ENCODE measurements around the gene TLE2. TPM values are rescaled to one million over a fixed set of nuclear protein-coding genes. Genes with fewer than 3 reads are reported as not detected.
"Not testable (repeated sequence)": the region's sequence is repeated elsewhere in the genome, so short reads cannot be mapped to it uniquely, and the experiment has no call there.

TLE2 gene
- total RNA-seq, 2 experiments from 2014 or later, result 0.47 to 1.0 TPM

DNA sequence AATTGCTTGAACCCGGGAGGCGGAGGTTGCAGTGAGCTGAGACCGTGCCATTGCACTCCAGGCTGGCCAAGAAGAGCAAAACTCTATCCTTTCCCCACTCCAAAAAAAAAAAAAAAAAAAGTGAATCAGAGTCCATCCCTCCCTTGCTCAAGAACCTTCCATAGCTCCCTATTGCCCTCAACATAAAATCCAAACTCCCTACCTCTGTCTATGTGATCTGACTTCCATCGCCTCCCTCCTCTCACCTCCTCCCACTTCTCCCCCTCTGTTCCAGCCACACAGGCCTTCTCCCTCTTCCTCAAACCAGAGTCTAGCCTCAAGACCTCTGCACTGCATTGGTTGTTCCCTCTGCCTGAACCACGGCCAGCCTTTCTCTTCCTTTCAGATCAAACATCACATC is 10.0 kb upstream of the TLE2 start:
- ATAC-seq, result no peak
- Mint-ChIP-seq H3K4me3 (no peak overlapping the region), H3K27ac (no peak overlapping the region), H3K9me3 (ENCODE audit: low read depth) (no peaks in the 10 kb centered on the region), H3K36me3 (no peaks in the 10 kb centered on the region), H3K4me1 (peaks cover 12% of the 10 kb centered on the region), H3K27me3 (peaks cover 5% of the 10 kb centered on the region)
- DNase-seq, result no peak
- CTCF ChIA-PET, result interaction anchor here (0.8 to 4.5 kb wide), 4 partner anchors 14 to 89 kb away, joined by 3 to 28 read pairs (median 4); no protein-coding TSS in a partner anchor

DNA sequence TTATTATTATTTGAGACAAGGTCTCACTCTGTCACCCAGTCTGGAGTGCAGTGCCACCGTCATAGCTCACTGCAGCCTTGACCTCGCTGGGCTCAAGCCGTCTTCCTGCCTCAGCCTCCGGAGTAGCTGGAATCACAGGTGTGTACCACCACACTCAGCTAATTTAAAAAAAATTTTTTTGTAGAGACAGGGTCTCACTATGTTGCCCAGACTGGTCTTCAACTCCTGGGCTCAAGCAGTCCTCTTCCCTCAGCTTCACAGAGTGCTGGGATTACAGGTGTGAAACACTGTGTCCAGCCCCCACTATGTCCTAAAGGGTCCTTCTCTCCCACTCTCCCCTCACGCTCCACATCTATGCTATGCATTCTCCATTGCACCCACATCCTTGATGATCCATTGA is 9.1 kb upstream of the TLE2 start:
- no peak overlapping the region for H3K4me3 Mint-ChIP-seq
- no peaks in the 10 kb centered on the region for H3K36me3 Mint-ChIP-seq

DNA sequence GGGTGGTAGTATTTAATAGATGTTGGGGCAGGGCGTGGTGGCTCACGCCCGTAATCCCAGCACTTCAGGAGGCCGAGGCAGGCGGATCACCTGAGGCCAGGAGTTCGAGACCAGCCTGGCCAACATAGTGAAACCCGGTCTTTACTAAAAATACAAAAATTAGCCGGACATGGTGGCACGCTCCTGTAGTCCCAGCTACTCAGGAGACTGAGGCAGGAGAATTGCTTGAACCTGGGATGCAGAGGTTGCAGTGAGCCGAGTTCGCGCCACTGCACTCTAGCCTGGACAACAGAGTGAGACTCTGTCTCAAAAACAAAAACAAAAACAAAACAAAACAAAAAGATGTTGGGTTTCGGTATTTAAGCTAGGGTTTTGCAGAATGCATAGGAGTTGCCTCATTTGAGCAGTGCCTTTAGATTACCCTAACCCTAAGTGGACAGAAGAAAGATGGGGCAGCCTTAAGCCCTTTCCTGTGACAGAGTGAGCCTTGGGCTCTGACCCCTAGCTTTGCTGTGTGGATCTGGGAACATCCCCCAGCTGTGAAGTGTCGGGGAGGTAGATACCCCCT is 8.0 kb upstream of the TLE2 start:
- CTCF ChIA-PET, result interaction anchor here (1.2 to 4.5 kb wide), 10 partner anchors 21 to 196 kb away, joined by 4 to 28 read pairs (median 5); partner anchors contain the start of genes TLE5 and ZNF555
- H3K9me3 Mint-ChIP-seq (ENCODE audit: low read depth); ATAC-seq; DNase-seq; H3K36me3 Mint-ChIP-seq: not testable (repeated sequence)
- Mint-ChIP-seq H3K4me1 (peaks cover 12% of the 10 kb centered on the region), H3K27ac (peak overlapping the region; percentile 28), H3K27me3 (peaks cover 17% of the 10 kb centered on the region), H3K4me3 (peak overlapping the region; percentile 73)

More for the DNA sequence above, 9.1 kb upstream of the TLE2 start:
- Mint-ChIP-seq H3K27ac (no peak overlapping the region), H3K9me3 (ENCODE audit: low read depth) (no peaks in the 10 kb centered on the region), H3K27me3 (peaks cover 12% of the 10 kb centered on the region), H3K4me1 (peaks cover 12% of the 10 kb centered on the region)
- ATAC-seq (no peak), DNase-seq (no peak)
- CTCF ChIA-PET, result interaction anchor here (1.2 to 4.5 kb wide), 2 partner anchors 66 to 88 kb away, joined by 4 to 28 read pairs; no protein-coding TSS in a partner anchor

DNA sequence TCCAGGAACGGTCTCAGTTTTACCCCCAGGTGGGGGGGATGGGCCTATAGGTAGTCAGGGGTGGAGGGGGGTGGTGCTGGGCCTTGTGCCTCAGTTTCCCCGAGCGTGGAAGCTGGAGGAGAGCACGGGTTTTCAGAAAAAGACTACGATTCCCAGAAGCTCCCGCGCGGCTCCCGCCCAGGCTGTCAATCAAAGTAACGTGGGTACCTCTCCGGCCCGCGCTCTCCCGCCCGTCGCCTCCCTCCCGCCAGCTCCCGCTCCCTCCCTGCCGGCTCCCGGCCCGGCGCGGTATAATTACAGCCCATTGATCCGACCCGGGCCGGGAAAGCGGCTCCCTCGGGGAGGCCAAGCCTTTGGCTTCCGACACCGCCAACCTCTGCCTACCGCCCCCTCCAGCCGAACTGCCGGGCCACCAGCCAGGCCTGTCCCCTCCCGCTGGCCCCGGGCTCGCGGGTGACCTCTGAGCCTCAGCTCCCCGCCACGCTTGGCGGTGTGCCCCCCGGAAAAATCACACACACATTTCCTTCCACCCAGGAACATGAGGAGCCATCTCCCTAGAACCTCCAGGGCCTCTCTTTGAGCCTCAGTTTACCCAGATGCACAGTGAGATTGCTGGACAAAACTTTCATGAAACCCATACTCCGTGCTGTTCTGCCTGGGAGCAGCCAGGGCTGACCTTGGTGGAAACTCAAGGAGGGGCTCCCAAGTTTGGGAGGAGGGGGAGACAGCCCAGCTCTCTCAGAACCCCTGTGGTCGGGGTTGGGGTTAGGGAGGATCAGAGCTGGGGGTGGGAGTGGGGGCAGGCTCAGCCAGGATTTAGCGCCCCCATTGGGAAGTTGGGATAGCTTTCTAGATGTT is 7.3 kb upstream of the TLE2 start:
- Mint-ChIP-seq H3K4me1 (peaks cover 12% of the 10 kb centered on the region), H3K27me3 (peaks cover 22% of the 10 kb centered on the region), H3K27ac (peak overlapping the region; percentile 94), H3K36me3 (no peaks in the 10 kb centered on the region), H3K9me3 (ENCODE audit: low read depth) (no peaks in the 10 kb centered on the region), H3K4me3 (peak overlapping the region; percentile 73)
- CTCF ChIA-PET, result interaction anchor here (0.5 to 4.5 kb wide), 24 partner anchors 9 to 726 kb away, joined by 3 to 28 read pairs (median 4); partner anchors contain the start of genes APBA3, MRPL54, TLE5 and TLE6
- ATAC-seq, result peak; percentile 62
- peak; percentile 89 for DNase-seq

DNA sequence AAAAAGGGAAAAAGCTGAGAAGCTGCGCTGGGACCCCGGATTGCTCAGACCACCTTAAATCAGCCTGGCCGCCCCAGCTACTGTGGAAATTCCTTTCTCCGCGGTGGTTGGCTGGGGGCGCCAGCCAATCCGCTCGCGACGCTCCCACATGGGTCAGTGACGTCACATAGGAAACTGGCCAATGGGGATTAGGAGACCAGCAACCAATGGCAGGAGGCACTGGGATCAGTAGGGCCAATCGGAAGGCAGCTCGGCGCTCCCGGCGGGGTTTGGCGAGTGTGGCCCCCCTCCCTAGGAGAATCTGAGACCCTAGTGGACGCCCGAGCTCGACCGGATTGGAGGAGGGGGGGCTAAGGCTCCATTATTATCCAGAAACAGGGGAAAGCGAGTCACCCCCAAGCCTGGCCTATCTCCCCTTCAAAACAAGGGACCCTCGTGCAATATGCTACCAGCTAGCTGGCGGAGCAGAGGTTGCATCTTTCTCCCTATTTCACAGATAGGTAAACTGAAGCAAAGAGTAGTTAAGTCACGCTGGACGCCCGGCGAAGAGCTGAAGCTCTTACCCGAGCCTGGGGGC is 6.5 kb upstream of the TLE2 start:
- Mint-ChIP-seq H3K36me3 (no peaks in the 10 kb centered on the region), H3K27me3 (peaks cover 28% of the 10 kb centered on the region), H3K27ac (peak overlapping the region; percentile 94), H3K4me1 (peaks cover 12% of the 10 kb centered on the region), H3K4me3 (peak overlapping the region; percentile 73), H3K9me3 (ENCODE audit: low read depth) (no peaks in the 10 kb centered on the region)
- CTCF ChIA-PET, result interaction anchor here (0.7 to 4.5 kb wide), 22 partner anchors 8 to 726 kb away, joined by 3 to 28 read pairs (median 3); partner anchors contain the start of genes APBA3, MRPL54, TLE5 and TLE6
- ATAC-seq (peak; percentile 96), DNase-seq (peak; percentile 98)

DNA sequence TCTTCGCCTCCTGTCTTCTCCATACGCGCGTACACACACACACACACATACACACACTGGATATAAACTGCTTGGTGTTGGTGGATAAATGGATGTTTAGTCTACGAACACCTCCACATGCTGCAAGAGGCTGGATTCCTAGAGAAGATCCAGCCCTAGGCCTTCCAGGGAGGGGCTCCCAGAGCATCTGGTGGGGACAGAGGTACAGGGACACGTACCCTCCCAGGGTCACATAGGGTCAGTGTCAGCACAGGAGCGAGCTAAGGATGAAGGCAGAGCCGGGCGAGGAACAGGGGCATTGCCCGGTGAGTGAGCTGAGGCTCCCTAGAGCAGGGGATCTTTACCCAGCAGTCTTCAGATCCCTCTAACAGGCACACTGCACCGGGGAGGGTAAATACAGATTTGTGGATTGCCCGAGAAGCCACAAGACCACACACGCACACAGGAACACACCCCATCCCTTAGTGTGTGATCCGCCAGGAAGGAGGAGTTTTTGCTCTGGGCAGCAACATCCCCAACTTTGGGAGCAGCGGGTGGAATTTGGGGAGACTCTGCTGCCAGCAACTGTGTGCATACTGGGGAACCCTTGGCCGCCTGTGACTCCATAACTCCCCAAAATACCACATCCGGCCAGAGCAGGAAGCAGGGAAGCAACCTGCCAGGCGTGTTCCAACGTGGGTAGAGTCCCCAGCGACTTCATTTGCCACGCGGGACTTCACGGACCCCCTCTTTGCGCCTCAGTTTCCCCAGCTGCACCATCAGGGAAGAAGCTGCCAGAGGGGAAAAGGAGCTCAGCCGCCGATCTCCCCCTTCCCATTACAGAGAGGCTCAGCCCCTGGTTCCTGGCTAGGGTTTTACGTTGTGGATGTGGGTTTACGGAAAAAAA is 5.8 kb upstream of the TLE2 start:
- CTCF ChIA-PET, result interaction anchor here (0.7 to 4.5 kb wide), 14 partner anchors 10 to 727 kb away, joined by 3 to 28 read pairs (median 4); partner anchors contain the start of genes APBA3, MRPL54 and TLE6
- Mint-ChIP-seq H3K27ac (peak overlapping the region; percentile 94), H3K9me3 (ENCODE audit: low read depth) (no peaks in the 10 kb centered on the region), H3K4me1 (peaks cover 12% of the 10 kb centered on the region), H3K4me3 (peak overlapping the region; percentile 73), H3K27me3 (peaks cover 34% of the 10 kb centered on the region), H3K36me3 (no peaks in the 10 kb centered on the region)
- ATAC-seq, result peak; percentile 26
- DNase-seq, result peak; percentile 76

DNA sequence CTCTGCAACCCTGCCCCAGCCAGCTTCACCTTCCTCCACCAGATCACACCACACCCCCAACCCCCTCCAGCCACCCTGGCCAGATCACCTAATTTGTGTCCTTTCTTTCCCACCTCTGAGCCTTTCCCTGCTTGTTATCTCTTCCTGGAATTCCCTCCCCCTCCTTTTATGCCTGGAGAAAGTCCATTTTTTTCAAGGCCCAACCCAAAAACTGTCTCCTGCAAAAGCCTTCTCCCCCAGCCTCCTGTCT is 5.3 kb upstream of the TLE2 start:
- ATAC-seq (no peak), DNase-seq (no peak)
- Mint-ChIP-seq H3K27ac (no peak overlapping the region), H3K4me3 (no peak overlapping the region), H3K36me3 (no peaks in the 10 kb centered on the region), H3K9me3 (ENCODE audit: low read depth) (no peaks in the 10 kb centered on the region), H3K4me1 (peaks cover 16% of the 10 kb centered on the region), H3K27me3 (peaks cover 40% of the 10 kb centered on the region)
- CTCF ChIA-PET, result interaction anchor here (2.5 kb wide), 1 partner anchor 84 kb away, joined by 18 read pairs; no protein-coding TSS in a partner anchor

DNA sequence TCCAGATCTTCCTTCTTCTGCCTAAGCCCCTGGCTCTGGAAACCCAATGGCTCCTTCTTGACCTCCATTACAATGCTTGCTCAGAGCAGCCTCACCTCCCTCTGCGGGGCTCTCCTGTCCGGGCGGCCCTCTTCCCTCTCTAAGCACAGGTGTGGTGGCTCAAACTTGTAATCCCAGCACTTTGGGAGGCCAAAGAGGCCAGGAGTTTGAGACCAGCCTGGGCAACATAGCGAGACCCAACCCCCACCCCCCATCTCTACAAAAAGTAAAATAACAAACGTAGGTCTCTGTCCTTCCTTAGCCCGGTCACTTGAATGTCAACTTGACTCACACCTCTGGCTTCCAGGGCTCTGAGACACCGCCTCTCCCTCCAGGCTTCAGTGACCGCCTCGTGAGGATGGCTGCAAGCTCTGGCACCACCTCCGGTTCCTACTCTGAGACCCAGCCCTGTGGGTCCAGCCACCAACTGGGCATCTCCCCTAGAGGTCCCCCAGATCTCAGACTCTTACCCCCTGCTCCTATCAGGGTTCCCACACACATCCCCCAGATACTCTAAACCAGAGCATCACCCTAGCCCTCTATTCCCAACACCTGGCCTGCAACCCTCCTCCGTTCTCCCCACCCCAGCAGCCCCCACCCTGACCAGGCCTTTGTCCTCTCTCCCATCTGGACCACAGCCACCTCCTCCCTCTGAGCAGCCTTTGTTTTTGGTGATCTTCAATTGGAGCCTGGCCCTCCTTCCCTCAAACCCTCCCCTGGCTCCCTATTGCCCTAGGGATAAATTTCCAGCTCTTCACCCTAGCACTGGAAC is 4.7 kb upstream of the TLE2 start:
- Mint-ChIP-seq H3K4me1 (peaks cover 16% of the 10 kb centered on the region), H3K27me3 (peaks cover 40% of the 10 kb centered on the region), H3K9me3 (ENCODE audit: low read depth) (no peaks in the 10 kb centered on the region), H3K36me3 (no peaks in the 10 kb centered on the region), H3K4me3 (no peak overlapping the region), H3K27ac (no peak overlapping the region)
- CTCF ChIA-PET, result no interaction called here
- no peak for ATAC-seq
- no peak for DNase-seq

DNA sequence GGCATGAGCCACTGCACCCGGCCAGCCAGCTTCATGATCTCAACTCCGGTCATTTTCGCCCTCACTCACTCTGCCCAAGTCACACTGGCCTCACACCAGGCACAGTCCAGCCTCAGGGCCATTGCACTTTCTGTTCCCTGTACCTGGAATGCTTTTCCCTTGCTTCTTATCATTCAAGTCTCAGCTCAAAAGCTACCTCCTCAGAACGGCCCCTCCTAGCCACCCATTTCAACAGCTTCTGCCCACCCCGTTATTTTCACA is 2.5 kb upstream of the TLE2 start:
- peaks cover 57% of the 10 kb centered on the region for H3K27me3 Mint-ChIP-seq

DNA sequence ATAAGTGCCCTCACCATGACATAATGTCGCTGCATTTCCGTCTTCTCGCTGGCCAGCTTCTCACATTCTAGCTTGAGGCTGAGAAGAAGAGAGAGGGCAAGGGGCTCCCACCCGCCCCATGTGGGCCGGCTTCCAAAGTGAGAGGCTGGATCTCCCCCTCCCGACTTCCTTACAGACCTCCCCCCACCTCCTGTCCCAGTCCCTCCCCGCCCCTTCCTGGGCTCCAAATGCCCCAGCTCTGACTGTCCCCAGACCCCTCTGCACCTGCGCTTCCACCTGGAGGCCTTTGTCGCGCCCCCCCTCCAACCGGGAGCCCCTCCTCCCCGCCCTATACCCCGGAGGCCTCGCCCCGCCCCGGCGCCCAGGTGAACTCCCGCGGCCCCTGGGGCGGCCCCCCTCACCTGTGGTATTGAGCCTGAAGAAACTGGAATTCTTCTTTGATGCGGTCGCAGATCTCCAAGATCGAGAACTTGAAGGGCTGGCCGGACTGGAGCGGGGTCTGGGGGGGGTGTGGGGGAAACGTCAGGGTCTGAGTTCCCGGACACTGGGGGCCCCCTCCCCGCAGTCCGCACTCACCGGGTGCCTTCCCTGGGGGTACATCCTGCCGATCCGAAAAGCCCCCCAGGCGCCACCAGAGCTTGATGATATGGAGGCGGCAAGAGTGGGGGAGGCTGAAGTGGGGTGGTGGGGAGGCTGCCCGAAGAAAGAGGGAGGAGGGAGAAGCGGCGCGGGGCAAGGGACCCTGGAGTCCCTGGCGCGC is 595 bp downstream of the TLE2 start:
- H3K4me1 Mint-ChIP-seq, result peaks cover 13% of the 10 kb centered on the region
- H3K9me3 Mint-ChIP-seq (ENCODE audit: low read depth), result no peaks in the 10 kb centered on the region
- peaks cover 61% of the 10 kb centered on the region for H3K27me3 Mint-ChIP-seq
- ATAC-seq (no peak), DNase-seq (no peak)
- CTCF ChIA-PET, result no interaction called here
- H3K4me3 Mint-ChIP-seq, result no peak overlapping the region
- H3K36me3 Mint-ChIP-seq, result no peaks in the 10 kb centered on the region
- H3K27ac Mint-ChIP-seq, result no peak overlapping the region

More for the DNA sequence above, 2.5 kb upstream of the TLE2 start:
- H3K4me3 Mint-ChIP-seq, result no peak overlapping the region
- CTCF ChIA-PET, result interaction anchor here (1.0 to 1.1 kb wide), 2 partner anchors 69 to 81 kb away, joined by 4 to 5 read pairs; no protein-coding TSS in a partner anchor
- H3K36me3 Mint-ChIP-seq, result no peaks in the 10 kb centered on the region
- ATAC-seq, result no peak
- H3K9me3 Mint-ChIP-seq (ENCODE audit: low read depth), result no peaks in the 10 kb centered on the region
- H3K27ac Mint-ChIP-seq, result no peak overlapping the region
- no peak for DNase-seq
- peaks cover 14% of the 10 kb centered on the region for H3K4me1 Mint-ChIP-seq

DNA sequence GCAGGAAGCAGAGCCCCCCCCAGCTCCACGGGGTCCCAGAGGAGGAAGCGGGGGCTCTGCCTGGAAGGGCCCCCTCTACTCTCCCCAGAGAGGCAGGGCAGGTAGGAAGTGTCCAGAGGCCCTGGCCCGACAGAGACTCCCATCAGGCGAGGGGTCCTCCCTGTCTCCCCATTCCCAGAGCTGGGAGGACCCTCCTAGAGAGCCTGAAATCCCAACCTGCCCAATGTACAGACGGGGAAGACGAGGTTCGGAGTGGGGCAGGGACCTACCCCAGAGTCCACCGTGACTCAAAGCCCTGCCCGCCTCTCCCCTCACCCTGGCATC is 1.1 kb downstream of the TLE2 start:
- Mint-ChIP-seq H3K9me3 (ENCODE audit: low read depth) (no peaks in the 10 kb centered on the region), H3K36me3 (no peaks in the 10 kb centered on the region), H3K4me3 (no peak overlapping the region), H3K27me3 (peaks cover 59% of the 10 kb centered on the region), H3K27ac (no peak overlapping the region), H3K4me1 (peaks cover 16% of the 10 kb centered on the region)
- DNase-seq (no peak), ATAC-seq (no peak)
- CTCF ChIA-PET, result interaction anchor here (1.1 kb wide), 1 partner anchor 48 kb away, joined by 3 read pairs; no protein-coding TSS in a partner anchor

DNA sequence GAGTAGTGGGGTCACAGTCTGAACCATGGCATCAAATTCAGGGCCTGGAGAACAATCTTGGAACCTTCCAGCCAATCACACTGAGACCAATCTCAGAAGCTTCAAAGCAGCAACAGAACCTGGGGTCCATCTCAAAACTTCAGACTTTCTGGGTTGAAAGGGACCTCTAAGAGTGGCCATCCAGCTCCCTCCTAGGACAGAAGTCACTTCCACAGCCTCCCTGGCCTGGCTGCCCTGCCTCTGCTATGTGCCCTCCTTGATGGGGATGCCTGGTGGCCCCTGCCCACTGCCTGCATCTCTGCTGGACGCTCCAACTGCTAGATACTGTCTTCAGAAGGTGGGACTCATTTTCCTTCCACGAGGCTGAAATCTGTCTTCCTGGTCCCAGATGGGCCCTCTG is 1.8 kb downstream of the TLE2 start:
- peaks cover 20% of the 10 kb centered on the region for H3K4me1 Mint-ChIP-seq
- no peak overlapping the region for H3K4me3 Mint-ChIP-seq
- no peak overlapping the region for H3K27ac Mint-ChIP-seq
- no peaks in the 10 kb centered on the region for H3K36me3 Mint-ChIP-seq
- DNase-seq (no peak), ATAC-seq (no peak)
- CTCF ChIA-PET, result interaction anchor here (1.1 kb wide), 2 partner anchors 9 to 48 kb away, joined by 3 read pairs; no protein-coding TSS in a partner anchor
- peaks cover 55% of the 10 kb centered on the region for H3K27me3 Mint-ChIP-seq
- H3K9me3 Mint-ChIP-seq (ENCODE audit: low read depth), result no peaks in the 10 kb centered on the region

All from activated CD8-positive, alpha-beta memory T cell treated with anti-CD3 and anti-CD28 coated beads, Interleukin-2, amount 10 ng/mL, durations not matched to agents 7 days and 5 days (primary cell).